Rectal smooth muscle tissue (tissue), 1 donor: ENCODE results near the gene PRDM8.

Experiments used
- H3K27ac ChIP-seq: one replicate; pipeline ENCODE4 v1.7.0; 2013; ENCODE audit warnings: low read depth, low read length, inconsistent platforms
- H3K27me3 ChIP-seq: one replicate; pipeline ENCODE4 v1.7.0; 2013; ENCODE audit warnings: low read length; ENCODE audit not compliant: control insufficient read depth, insufficient read depth
- H3K36me3 ChIP-seq: one replicate; pipeline ENCODE4 v1.7.0; 2013; ENCODE audit warnings: low read length; ENCODE audit not compliant: control insufficient read depth, insufficient read depth
- H3K4me1 ChIP-seq: one replicate; pipeline ENCODE4 v1.7.0; 2013; ENCODE audit warnings: low read length; ENCODE audit not compliant: control insufficient read depth, insufficient read depth
- H3K4me3 ChIP-seq: one replicate; pipeline ENCODE4 v1.7.0; 2013; ENCODE audit warnings: low read length
- H3K9ac ChIP-seq: one replicate; pipeline ENCODE4 v1.7.0; 2013; ENCODE audit warnings: low read length

PRDM8 gene

DNA sequence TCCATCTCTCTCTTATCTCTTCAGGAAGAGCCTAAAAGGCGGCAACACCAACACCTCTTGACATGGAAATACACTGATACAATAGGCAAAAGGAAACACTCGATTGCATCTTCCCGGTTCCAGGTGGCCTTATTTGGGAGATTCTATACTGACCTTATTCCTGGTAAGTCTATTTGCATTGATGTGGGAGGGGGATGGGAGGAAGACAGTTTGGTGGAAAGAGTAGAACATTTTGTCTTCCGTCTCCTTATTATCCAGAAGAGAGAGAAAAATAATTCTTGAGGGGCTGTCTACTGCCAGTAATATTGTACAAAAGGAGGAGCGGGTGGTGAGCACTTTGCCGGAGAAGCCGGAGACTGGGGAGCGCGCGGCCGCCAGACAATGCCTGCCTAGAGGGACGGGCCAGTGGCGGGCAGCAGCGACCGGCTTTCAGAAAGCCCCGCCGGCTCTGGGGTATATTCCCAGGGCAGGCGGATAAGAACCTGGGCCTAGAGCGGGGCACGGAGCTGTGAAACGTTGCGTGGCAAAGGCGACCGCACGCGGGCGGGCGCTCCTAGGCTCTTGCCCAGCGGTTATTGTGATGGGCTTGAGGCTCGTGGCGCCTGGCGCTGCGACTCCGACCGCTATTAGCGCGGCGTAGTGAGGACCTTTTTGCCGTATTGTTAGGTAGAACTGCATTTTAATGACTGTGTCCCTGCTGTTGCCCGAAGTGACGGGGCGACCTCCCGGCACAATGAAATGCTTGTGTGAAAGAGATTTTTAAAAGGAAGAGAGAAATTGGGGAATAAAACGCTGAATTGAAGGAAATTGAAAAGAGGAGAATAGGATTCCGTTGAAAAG lies 518 bp downstream of the PRDM8 start:
- H3K27me3 ChIP-seq, result no peaks in the 10 kb centered on the region
- peak overlapping the region; percentile 15 for H3K4me3 ChIP-seq
- no peak overlapping the region for H3K9ac ChIP-seq
- no peaks in the 10 kb centered on the region for H3K36me3 ChIP-seq
- H3K4me1 ChIP-seq, result no peaks in the 10 kb centered on the region
- H3K27ac ChIP-seq, result no peak overlapping the region

DNA sequence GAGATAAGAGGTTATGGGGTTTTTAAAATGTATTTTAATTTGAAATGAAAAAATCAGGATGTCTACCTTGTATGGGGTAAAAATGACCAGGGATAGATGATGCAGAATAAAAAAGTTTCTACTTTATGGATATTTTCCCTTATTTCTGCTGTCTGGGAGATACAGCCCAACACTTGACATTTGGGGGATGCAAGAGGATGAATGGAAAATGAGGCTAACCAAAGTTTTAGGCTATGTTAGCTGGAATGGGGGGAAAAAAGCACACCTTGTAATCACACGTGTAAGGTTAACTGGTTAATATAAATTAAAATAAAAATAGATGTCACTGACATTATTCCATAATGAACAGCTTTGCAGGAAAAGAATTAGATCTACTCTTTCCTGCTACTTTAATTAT lies 1.1 kb downstream of the PRDM8 start:
- Histone ChIP-seq H3K27me3 (peaks cover 3% of the 10 kb centered on the region), H3K36me3 (no peaks in the 10 kb centered on the region), H3K4me1 (no peaks in the 10 kb centered on the region), H3K27ac (no peak overlapping the region), H3K9ac (no peak overlapping the region), H3K4me3 (no peak overlapping the region)

DNA sequence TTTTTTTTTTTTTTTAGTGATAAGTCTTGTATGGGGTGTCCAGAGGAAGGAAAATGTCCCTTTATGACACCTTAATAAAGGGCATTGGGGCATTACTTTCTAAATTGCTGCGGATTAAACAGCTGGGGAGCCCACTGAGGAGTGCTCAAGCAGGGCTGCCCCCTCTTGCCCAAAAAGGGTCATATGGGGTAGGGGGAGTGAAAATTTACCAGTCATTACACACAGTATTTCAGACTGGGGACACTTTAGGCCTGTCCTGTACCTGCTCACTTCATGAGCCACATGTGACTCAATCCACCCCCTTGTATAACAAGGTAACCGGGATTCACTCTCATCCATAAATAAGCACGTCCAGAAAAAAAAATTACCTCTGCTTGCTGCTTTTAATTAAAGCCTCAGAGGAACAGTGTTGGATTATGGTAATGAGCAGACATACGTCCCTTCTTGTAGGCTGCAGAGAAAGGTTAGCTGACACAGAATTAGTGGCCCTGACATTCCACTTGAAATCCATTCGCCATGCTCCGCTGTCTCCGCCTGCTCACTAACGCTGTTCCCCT lies 1.8 kb downstream of the PRDM8 start:
- H3K36me3 ChIP-seq, result no peaks in the 10 kb centered on the region
- no peak overlapping the region for H3K27ac ChIP-seq
- no peaks in the 10 kb centered on the region for H3K4me1 ChIP-seq
- H3K9ac ChIP-seq, result no peak overlapping the region
- H3K4me3 ChIP-seq, result no peak overlapping the region
- peaks cover 3% of the 10 kb centered on the region for H3K27me3 ChIP-seq

DNA sequence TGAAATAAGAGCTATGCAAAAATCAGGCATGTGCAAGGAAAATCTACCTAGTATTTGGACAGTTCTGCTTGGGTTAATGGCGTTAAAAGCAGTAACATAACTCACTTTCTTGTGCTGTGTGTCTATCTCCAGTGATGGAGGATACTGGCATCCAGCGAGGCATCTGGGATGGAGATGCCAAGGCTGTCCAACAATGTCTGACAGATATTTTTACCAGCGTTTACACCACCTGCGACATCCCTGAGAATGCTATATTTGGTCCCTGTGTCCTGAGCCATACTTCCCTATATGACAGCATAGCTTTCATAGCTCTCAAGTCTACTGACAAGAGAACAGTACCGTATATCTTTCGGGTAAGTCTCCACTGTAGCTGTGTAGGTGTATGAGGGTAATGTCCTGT lies 2.6 kb downstream of the PRDM8 start:
- Histone ChIP-seq H3K4me3 (no peak overlapping the region), H3K9ac (no peak overlapping the region), H3K27ac (no peak overlapping the region), H3K36me3 (no peaks in the 10 kb centered on the region), H3K27me3 (peaks cover 3% of the 10 kb centered on the region), H3K4me1 (no peaks in the 10 kb centered on the region)

DNA sequence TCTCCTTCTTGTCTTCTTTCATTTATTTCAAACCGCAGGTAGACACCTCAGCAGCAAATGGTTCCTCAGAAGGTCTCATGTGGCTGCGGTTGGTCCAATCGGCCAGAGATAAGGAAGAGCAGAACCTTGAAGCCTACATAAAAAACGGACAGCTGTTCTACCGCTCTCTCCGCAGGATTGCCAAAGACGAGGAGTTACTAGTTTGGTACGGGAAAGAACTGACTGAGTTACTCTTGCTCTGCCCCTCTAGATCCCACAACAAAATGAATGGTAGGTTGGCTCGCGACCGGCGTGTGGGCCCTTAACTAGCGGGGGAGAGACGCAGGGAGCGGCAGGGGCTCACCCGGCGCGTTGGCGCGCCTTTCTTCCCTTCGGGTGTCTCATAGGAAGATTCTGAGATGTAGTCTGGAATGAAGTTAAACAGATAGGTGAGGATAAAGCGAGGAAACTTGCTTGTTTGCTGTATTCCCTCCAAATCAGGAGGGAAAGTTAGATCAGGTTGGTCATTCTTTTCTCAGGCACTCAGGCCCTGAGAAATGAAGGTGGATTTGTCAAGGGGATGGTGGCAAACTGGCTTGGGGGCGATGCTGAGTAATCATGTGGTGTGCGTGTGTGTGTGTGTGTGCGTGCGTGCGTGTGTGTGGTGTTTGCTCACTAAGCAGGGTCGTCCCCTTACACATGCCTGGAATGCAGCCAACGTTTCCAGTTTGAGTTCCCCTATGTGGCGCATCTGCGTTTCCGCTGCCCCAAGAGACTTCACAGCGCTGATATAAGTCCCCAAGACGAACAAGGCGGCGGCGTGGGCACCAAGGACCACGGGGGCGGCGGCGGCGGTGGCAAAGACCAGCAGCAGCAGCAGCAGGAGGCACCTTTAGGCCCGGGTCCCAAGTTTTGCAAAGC lies 4.2 kb downstream of the PRDM8 start:
- Histone ChIP-seq H3K27me3 (peaks cover 3% of the 10 kb centered on the region), H3K4me1 (no peaks in the 10 kb centered on the region), H3K4me3 (peak overlapping the region; percentile 72), H3K9ac (no peak overlapping the region), H3K36me3 (no peaks in the 10 kb centered on the region), H3K27ac (peak overlapping the region; percentile 91)

DNA sequence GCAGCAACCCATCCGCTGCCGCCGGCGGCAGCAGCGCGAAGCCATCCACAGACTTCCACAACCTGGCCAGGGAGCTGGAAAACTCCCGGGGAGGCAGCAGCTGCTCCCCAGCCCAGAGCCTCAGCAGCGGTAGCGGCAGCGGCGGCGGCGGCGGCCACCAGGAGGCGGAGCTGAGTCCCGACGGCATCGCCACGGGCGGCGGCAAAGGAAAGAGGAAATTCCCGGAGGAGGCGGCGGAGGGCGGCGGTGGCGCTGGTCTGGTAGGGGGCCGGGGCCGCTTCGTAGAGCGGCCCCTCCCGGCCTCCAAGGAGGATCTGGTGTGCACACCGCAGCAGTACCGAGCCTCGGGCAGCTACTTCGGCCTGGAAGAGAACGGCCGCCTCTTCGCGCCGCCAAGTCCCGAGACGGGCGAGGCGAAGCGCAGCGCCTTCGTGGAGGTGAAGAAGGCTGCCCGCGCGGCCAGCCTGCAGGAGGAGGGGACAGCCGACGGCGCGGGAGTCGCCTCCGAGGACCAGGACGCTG lies 4.9 kb downstream of the PRDM8 start:
- Histone ChIP-seq H3K36me3 (no peaks in the 10 kb centered on the region), H3K4me3 (peak overlapping the region; percentile 72), H3K27me3 (peaks cover 3% of the 10 kb centered on the region), H3K27ac (peak overlapping the region; percentile 91), H3K4me1 (no peaks in the 10 kb centered on the region), H3K9ac (peak overlapping the region; percentile 53)

DNA sequence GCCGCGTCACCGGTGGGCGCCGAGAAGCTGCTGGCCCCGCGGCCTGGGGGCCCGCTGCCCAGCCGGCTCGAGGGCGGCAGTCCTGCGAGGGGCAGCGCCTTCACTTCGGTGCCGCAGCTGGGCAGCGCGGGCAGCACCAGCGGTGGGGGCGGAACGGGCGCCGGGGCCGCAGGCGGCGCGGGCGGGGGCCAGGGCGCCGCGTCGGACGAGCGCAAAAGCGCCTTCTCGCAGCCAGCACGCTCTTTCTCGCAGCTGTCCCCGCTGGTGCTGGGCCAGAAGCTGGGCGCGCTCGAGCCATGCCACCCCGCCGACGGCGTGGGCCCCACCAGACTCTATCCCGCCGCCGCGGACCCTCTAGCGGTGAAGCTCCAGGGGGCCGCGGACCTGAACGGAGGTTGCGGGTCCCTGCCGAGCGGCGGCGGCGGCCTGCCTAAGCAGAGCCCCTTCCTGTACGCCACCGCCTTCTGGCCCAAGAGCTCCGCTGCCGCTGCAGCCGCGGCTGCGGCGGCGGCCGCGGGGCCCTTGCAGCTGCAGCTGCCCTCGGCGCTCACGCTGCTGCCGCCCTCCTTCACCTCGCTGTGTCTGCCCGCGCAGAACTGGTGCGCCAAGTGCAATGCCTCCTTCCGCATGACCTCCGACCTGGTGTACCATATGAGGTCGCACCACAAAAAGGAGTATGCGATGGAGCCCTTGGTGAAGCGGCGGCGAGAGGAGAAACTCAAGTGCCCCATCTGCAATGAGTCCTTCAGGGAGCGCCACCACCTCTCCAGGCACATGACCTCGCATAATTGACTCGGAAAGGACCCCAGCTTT lies 5.6 kb downstream of the PRDM8 start:
- H3K27ac ChIP-seq, result peak overlapping the region; percentile 91
- H3K4me3 ChIP-seq, result peak overlapping the region; percentile 72
- H3K36me3 ChIP-seq, result no peaks in the 10 kb centered on the region
- H3K9ac ChIP-seq, result no peak overlapping the region
- H3K27me3 ChIP-seq, result peaks cover 3% of the 10 kb centered on the region
- no peaks in the 10 kb centered on the region for H3K4me1 ChIP-seq

DNA sequence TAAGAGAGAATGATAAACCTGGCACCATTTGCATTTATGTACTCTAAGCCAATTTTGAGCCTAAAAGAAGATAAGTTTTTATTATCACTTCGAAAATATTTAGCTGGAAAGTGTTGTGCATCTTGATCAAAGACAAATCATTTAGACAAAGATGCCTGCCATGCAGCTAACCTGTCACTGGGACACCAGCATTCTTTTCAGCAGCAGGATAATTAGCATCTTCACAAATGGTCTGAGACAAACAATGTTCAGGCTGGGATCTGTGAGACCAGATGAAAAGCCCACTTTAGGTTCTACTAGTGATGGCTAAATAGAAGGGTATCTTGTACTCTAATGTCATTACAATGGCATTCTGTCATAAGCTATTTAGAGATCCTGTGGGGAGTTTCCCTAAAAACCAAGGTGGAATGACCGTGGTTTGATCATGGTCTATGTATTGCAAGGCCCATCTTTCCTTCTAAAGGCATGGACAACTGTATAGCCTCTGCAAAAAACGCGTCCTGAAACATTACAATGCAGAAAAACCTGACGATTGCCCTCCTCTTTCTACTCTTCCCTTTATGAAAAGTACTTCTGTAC lies 7.2 kb downstream of the PRDM8 start:
- H3K27ac ChIP-seq, result no peak overlapping the region
- H3K4me3 ChIP-seq, result no peak overlapping the region
- no peak overlapping the region for H3K9ac ChIP-seq
- no peaks in the 10 kb centered on the region for H3K36me3 ChIP-seq
- peaks cover 3% of the 10 kb centered on the region for H3K27me3 ChIP-seq
- no peaks in the 10 kb centered on the region for H3K4me1 ChIP-seq

DNA sequence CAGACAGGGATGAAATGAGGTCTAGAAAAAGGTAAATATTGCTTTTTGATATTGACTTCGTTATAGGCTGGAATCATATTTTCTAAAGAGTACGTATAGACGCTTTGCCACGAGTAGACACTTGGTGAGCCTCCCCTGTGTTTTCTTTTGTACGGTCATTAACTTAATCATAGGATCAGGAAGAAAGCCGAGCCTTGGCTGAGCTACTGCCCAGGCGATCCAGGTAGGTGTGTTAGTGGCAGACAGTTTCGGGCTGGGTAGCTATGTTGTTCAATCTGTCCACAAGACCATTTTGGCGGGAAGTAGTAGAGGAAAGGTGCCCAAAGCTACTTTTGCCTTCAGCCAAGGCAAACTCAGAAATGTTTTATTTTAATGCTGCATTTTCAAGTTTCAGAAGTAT lies 8.8 kb downstream of the PRDM8 start:
- Histone ChIP-seq H3K4me3 (no peak overlapping the region), H3K4me1 (no peaks in the 10 kb centered on the region), H3K27ac (no peak overlapping the region), H3K36me3 (no peaks in the 10 kb centered on the region), H3K9ac (no peak overlapping the region), H3K27me3 (peaks cover 3% of the 10 kb centered on the region)

DNA sequence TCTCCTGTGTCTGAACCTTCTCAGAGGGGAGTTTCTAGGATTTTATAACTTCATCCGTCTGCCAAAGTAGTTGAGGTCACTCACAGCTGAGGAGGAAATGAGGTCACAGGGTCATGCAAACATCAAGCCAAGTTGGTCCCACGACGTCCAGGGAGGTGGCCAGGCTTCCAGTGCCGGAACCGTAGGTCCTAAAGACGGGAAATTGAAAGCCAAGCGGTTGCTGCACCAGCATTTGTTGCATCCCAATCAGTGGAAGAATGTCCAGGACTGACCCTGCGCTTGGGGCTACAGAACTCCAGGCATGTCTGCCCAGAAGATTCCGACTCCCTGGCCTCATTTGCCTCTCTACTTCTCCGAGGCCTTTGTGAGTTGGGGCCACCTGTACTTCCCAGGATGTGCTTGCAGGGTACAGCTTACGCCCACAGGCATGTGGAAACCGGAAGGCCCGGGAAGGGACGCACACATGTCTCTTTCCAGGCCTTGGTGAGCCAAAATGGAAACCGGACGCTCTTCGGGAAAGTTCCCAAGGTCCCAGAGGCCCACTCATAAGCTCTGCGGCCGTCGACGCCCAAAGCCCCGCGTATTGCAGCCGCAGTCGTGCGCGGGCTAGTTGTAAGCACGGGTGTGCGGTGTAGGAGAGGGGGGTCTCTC lies 9.3 kb downstream of the PRDM8 start:
- no peak overlapping the region for H3K9ac ChIP-seq
- H3K36me3 ChIP-seq, result no peaks in the 10 kb centered on the region
- no peak overlapping the region for H3K4me3 ChIP-seq
- H3K4me1 ChIP-seq, result no peaks in the 10 kb centered on the region
- H3K27me3 ChIP-seq, result peaks cover 3% of the 10 kb centered on the region
- no peak overlapping the region for H3K27ac ChIP-seq

DNA sequence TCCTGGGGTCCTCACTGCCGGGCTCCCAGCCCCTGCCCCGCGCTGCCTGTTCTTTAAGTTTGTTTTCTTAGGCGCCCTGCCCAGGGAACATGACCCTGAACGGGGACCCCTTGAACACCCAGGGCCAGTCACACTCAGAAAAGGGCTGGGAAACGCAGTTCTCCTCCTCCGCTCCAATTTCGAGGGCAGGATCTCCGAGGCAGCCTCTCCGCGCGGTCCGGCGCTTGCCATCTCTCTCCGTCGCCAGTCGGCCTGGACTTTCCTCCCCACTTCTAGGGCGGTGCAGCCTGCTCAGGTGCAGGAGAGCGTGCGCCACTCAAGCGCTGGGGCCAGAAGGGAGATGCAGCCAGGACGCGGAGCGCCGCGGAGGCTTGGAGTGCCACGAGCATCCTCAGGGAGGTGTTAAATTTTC lies 9.9 kb downstream of the PRDM8 start:
- Histone ChIP-seq H3K9ac (no peak overlapping the region), H3K27me3 (peaks cover 3% of the 10 kb centered on the region), H3K4me1 (no peaks in the 10 kb centered on the region), H3K36me3 (no peaks in the 10 kb centered on the region), H3K27ac (no peak overlapping the region), H3K4me3 (no peak overlapping the region)
